Adrenal gland (tissue), 5 donors: ENCODE measurements around the gene FES.

Experiments used
- CTCF ChIP-seq, 6 experiments: fragments of 450-650 bp in 4 of 6; fragments of 200-600 bp in 2 of 6; sonication (generic) in 1 of 6; IDR thresholded peaks; 1 replicate in 5 of 6; 2 replicates in 1 of 6; pipeline versions ENCODE4 v1.5.1 to v1.8.0; 2016 to 2021; ENCODE audit warnings: antibody characterized with exemption in 6 of 6, mild to moderate bottlenecking in 2 of 6, moderate library complexity in 1 of 6
- POLR2A ChIP-seq, 2 donors: fragments of 450-650 bp; IDR thresholded peaks; one replicate each; pipeline ENCODE4 v1.6.1; 2017; ENCODE audit warnings: antibody characterized with exemption in 2 of 2, mild to moderate bottlenecking in 2 of 2, moderate library complexity in 1 of 2
- donor health status: DM: no; HTN: no; CAD: no.

GRCh38 chr15:90873488-90873997, 10.8 kb upstream of the FES start:
- TF ChIP-seq CTCF (IDR thresholded peaks at IDR 0.05), result no peak
- TF ChIP-seq POLR2A (IDR thresholded peaks at IDR 0.05), result no peak
